Measurements from ENCODE around the gene CD48.

The CD48 gene

DNA sequence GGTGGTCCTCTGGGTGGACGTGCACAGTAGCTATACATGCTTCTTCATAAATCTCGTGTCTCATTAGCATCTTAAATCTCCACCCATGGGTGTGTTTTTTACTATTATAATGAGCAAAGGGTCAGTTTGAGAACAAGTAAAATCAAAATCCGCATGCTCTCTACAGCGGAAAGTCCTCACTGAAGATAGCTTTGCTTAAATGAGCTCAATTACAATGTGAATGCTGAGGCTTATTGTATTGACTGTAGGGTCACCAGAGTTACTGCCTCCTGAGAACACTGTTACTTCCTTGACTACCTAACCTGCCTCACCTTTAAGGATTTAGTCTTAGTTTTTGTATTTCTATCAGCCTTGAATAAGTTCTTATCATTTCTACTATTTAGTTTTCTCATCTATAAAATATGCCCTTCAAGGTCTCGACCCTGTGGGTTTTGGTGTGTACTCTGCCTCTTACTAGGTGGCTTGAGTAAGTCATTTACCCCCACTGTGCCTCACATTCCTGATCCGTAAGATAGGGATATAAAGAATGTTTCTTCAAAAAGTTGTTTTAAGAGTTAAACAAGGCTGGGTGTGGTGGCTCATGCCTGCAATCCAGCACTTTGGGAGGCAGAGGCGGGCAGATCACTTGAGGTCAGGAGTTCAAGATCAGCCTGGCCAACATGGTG lies 35.3 kb upstream of the CD48 start:
- FAIRE-seq (no peak), DNase-seq (ENCODE audit: insufficient read length, low spot score) (no peak)
- no peak for TF ChIP-seq POLR2A (IDR thresholded peaks at IDR 0.05; ENCODE audit: low read depth, low read length)

DNA sequence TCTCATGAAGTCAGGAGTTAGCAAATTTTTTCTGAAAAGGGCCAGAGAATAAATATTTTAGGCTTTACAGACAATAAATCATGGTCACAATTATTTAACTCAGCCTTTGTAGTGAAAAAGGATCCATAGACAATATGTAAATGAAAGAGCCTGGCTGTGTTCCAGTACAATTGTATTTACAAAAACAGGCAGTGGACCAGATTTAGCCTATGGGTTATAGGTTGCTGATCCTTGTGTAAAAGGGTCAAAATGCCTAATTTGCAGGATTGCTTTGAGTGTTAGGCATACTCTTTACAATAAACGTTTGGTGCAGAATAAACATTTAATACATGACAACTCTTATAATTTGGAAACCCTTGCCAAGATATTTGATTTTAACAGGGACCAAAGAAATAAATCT lies 33.9 kb upstream of the CD48 start:
- DNase-seq (ENCODE audit: insufficient read length, low spot score) (no peak), FAIRE-seq (no peak)

GRCh38 chr1:160744852-160745520 lies 33.4 kb upstream of the CD48 start:
- FAIRE-seq (no peak), DNase-seq (ENCODE audit: insufficient read length, low spot score) (no peak)
- TF ChIP-seq POLR2A (IDR thresholded peaks at IDR 0.05; ENCODE audit: low read depth, low read length): no peak

More for the DNA sequence above, 33.9 kb upstream of the CD48 start:
- TF ChIP-seq POLR2A (IDR thresholded peaks at IDR 0.05; ENCODE audit: low read depth, low read length): no peak

GRCh38 chr1:160744199-160744851 lies 32.7 kb upstream of the CD48 start:
- DNase-seq (ENCODE audit: insufficient read length, low spot score): no peak
- FAIRE-seq: no peak
- TF ChIP-seq POLR2A (IDR thresholded peaks at IDR 0.05; ENCODE audit: low read depth, low read length): no peak

GRCh38 chr1:160743266-160743665 lies 31.6 kb upstream of the CD48 start:
- no peak for TF ChIP-seq POLR2A (IDR thresholded peaks at IDR 0.05; ENCODE audit: low read depth, low read length)
- FAIRE-seq: no peak
- no peak for DNase-seq (ENCODE audit: insufficient read length, low spot score)

DNA sequence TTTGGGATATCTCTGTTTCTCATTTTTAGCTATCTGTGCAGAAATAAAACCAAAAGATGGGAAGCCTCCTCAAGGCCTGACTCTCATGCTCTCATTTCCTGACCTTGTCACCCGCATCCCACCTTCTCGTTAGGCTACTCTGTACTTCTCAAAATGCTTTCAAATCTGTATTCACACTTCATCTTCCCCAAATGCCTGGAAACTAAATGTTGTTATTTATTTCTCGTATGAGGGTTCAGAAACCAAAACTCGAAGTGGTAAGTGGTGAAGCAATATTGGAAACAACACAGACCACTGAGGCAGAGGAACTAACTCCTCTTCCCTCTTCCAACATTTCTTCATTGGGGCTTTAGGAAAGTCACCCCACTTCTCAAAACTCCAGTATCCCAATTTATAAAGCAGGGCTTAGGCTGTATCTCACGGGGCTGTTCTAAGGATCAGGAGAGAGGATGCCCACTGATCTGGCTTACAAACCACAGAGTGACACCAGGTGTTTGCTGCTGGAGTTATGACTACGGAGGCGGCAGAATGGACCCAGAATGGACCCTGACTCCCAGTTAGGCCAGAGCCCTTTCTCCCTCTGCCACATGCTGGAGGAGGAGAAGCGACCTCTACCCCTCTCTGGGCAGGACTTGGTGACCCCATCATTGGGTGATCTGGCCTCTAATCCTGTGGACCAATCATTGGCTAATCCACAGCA lies 31.0 kb upstream of the CD48 start:
- FAIRE-seq: no peak
- DNase-seq (ENCODE audit: insufficient read length, low spot score): no peak
- TF ChIP-seq POLR2A (IDR thresholded peaks at IDR 0.05; ENCODE audit: low read depth, low read length): no peak

DNA sequence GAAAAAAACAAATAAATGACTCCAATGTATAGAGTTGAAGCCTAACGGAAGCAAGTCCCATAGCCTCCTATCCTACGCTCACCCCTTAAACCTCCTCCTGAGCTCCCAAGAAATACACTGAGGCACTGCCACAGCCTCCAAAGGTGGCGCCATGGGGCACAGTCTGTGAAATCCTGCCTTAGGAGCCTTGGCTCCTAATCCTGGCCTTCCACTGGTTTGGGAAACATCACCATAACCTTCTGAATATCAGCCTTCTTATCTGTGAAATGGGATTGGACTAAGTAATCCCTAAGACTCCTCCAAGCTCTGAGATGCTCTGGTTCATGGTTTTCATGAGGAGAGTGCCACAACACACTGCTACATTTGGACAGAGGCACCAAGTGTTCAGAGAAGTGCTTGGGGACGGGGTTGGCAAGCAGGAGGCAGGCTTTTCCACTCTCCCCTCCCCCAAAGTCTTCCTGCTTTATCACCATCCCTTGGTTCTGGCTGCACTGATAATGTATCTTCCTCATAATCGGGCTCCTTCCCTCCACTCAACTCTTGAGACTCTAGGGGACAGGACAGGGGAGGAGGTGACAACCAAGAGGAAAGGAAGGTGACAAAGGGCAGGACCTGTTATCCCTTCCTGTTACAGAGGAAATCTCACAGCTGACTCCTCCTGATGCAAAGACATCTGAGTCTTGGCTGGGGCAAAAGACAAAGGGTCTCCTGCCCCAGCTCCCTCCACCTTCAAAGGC lies 30.2 kb upstream of the CD48 start:
- no peak for TF ChIP-seq POLR2A (IDR thresholded peaks at IDR 0.05; ENCODE audit: low read depth, low read length)
- DNase-seq (ENCODE audit: insufficient read length, low spot score): no peak
- no peak for FAIRE-seq

DNA sequence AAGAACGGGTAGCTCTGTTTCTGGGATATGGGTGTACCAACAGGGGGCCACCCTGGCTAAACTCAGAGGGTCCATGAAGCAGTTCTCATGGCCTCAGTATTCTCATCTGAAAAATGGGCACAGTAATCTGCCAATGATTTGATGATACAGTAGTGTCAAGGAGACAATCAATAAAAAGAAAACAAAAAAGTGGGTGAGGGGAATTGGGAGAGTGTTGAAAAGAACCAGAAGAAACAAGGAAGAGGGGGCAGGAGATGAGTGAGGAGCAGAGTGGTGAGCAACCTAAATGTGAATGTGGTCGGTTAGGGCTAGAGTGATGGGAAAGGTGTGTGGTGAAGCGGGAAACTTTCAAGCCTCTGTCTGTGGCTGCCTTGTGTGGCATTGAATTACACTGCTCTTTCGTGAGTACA lies 29.5 kb upstream of the CD48 start:
- FAIRE-seq: no peak
- TF ChIP-seq POLR2A (IDR thresholded peaks at IDR 0.05; ENCODE audit: low read depth, low read length): no peak
- no peak for DNase-seq (ENCODE audit: insufficient read length, low spot score)

DNA sequence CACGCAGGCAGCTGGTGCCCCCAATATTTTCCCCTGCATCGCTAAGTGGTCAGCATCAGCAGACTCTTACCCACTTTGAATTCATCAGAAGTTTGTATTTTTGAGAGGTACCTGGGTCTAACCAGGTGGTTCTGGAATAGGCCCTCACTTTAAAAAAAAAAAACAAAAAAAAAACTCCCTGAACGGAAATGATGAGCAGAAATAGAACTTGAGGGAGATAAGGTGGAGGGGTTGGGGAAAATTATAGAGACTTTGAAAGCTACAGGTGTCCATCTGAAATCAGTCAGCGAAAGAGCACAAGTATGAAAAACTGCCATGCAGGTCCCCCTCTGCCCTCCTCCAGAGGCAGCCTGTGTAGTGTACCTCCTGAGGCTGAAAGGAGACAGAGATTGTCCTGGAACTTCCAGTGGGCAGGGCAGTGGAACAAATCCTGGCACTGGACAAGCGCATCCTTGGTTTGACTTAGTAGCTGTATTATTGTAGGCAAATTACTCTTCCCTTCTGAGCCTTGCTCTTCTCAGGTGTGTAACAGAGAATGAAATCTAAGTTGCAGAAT lies 28.6 kb upstream of the CD48 start:
- no peak for DNase-seq (ENCODE audit: insufficient read length, low spot score)
- FAIRE-seq: no peak
- TF ChIP-seq POLR2A (IDR thresholded peaks at IDR 0.05; ENCODE audit: low read depth, low read length): no peak

GRCh38 chr1:160739098-160739511 lies 27.5 kb upstream of the CD48 start, which contains the start of gene SLAMF7:
Gene SLAMF7 (plus strand): TSS chr1:160739247. CDS start chr1:160739302, 55 bp downstream.
- peak; percentile 23 for DNase-seq (ENCODE audit: insufficient read length, low spot score)
- no peak for TF ChIP-seq POLR2A (IDR thresholded peaks at IDR 0.05; ENCODE audit: low read depth, low read length)
- FAIRE-seq: peak; percentile 20

- no peak for TF ChIP-seq POLR2A (IDR thresholded peaks at IDR 0.05; ENCODE audit: low read depth, low read length)
- FAIRE-seq: no peak
- no peak for DNase-seq (ENCODE audit: insufficient read length, low spot score)
Observed at GRCh38 chr1:160738271-160738670, 26.6 kb upstream of the CD48 start.

GRCh38 chr1:160734301-160734700 lies 22.7 kb upstream of the CD48 start:
- TF ChIP-seq POLR2A (IDR thresholded peaks at IDR 0.05; ENCODE audit: low read depth, low read length): no peak
- DNase-seq (ENCODE audit: insufficient read length, low spot score): no peak
- FAIRE-seq: no peak

DNA sequence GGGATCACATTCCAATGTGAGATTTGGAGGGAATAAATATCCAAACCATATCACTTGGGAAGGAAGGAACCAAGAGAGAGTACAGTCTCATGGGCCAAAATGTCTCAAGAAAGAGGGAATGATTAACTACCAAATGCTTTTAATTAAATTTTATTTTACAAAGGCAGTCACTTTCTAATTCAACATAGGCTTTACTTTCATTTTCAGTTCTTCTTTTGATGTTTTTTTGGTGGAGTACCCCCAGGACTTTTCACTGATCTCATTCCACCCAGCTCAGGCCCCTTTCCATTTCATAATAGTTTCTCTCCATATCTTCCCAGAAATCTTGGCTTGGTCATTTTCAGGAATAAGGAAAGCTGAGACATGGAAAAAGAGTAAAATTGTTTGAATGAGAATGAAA lies 22.3 kb upstream of the CD48 start:
- FAIRE-seq (no peak), DNase-seq (ENCODE audit: insufficient read length, low spot score) (no peak)
- TF ChIP-seq POLR2A (IDR thresholded peaks at IDR 0.05; ENCODE audit: low read depth, low read length): no peak

All from H54 (cell line).